ENCODE measurements around the gene HELZ2. TPM values are rescaled to one million over a fixed set of nuclear protein-coding genes. Genes with fewer than 3 reads are reported as not detected.

The HELZ2 gene
- total and polyA plus RNA-seq, 9 donors: 1.8 to 19.6 (median 13.0) TPM

DNA sequence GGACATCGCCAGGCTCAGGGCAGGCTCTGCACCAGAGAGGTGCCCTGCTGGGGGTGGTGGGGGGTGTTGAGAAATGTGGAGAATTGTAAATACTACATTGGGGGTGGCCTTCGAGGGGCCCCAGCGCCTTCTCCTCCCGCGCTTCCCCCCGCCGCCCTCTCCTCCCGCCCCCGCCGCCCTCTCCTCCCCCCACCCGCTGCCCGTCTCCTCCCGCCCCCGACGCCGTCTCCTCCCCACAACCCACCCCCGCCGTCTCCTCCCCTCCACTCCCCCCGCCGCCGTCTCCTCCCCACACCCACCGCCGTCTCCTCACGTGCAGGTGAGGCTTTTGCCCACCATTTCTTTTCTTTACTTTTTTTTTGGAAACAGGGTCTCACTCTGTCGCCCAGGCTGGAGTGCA is 25.0 kb downstream of the HELZ2 start:
- Histone ChIP-seq H3K4me1 (ENCODE audit: insufficient read depth) (no peaks in the 10 kb centered on the region), H3K9me3 (no peaks in the 10 kb centered on the region), H3K36me3 (no peaks in the 10 kb centered on the region), H3K4me3 (no peak overlapping the region), H3K27me3 (no peaks in the 10 kb centered on the region), H3K27ac (no peak overlapping the region)
- DNase-seq: no peak
- TF ChIP-seq EP300 (IDR thresholded peaks at IDR 0.05): no peak
- TF ChIP-seq POLR2A (IDR thresholded peaks at IDR 0.05): no peak
- TF ChIP-seq, protein P1, sequence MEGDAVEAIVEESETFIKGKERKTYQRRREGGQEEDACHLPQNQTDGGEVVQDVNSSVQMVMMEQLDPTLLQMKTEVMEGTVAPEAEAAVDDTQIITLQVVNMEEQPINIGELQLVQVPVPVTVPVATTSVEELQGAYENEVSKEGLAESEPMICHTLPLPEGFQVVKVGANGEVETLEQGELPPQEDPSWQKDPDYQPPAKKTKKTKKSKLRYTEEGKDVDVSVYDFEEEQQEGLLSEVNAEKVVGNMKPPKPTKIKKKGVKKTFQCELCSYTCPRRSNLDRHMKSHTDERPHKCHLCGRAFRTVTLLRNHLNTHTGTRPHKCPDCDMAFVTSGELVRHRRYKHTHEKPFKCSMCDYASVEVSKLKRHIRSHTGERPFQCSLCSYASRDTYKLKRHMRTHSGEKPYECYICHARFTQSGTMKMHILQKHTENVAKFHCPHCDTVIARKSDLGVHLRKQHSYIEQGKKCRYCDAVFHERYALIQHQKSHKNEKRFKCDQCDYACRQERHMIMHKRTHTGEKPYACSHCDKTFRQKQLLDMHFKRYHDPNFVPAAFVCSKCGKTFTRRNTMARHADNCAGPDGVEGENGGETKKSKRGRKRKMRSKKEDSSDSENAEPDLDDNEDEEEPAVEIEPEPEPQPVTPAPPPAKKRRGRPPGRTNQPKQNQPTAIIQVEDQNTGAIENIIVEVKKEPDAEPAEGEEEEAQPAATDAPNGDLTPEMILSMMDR (IDR thresholded peaks at IDR 0.05): no peak
- intact Hi-C loops (cut with DNase I): no loop called here
- 6 to 12% (median 8%) methylated on average over 11 to 25 of the region's 25 CpGs for WGBS, 3 donors

DNA sequence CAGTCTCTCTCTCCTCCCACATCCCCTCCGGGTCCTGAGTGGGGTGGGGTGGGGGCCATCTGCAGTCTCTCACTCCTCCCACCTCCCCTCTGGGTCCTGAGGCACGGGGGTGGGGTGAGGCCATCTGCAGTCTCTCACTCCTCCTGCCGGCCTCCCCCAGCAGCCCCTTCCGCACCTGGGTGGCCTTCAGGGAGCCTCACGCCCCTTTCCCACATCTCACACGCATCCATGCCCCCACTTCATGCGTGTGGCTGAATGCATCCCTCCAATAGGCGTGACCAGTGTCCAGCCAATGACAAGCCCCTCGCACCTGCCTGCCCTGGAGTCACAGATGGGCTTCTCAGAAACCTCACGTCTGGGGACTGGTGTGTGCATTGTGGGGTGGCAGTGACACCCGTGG is 25.5 kb downstream of the HELZ2 start:
- H3K36me3 ChIP-seq: no peaks in the 10 kb centered on the region
- WGBS, 3 donors: 7 to 21% (median 17%) methylated on average over 9 to 11 of the region's 11 CpGs
- no peaks in the 10 kb centered on the region for H3K9me3 ChIP-seq
- no peaks in the 10 kb centered on the region for H3K4me1 ChIP-seq (ENCODE audit: insufficient read depth)
- TF ChIP-seq POLR2A (IDR thresholded peaks at IDR 0.05) (no peak), EP300 (IDR thresholded peaks at IDR 0.05) (no peak)
- TF ChIP-seq, protein P1 (IDR thresholded peaks at IDR 0.05): no peak
- intact Hi-C loops (cut with DNase I): no loop called here
- H3K27me3 ChIP-seq: no peaks in the 10 kb centered on the region
- no peak overlapping the region for H3K4me3 ChIP-seq
- H3K27ac ChIP-seq: no peak overlapping the region
- DNase-seq: no peak

DNA sequence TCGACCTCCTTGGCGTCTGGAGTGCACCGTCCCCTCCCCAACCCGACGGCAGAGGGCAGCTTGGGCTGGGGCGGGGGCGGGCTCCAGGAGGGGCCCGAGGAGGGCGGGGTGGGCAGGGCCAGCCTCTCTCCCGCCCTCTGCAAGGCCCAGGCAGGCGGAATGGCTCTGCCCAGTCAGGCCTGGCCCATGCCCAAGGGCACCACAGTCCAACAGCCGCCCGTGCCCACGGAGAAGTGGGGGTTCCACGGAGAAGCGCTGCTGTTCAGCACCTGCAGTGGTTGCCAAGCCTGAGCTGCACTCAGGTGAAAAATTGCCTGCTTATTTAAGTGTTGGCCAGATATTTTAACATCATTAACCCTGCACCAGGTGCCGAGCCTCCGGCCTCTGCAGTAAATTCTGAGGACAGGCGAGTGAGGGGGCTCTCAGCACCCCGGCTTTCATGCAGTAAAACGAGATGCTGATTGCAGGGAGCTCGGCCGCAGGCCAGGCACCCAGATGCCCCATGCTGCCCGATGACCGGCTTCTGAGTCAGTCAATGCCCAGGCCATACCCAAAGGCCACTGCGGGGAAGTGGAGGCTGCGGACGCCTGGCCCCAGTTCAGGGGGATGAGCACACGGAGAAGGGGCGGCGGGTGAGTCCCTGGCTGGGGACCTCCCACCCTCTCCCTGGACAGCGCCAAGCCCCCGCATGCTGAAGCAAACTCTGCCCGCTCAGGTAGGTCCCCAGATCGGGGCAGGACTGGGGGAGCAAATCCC is 26.1 kb downstream of the HELZ2 start, which contains the start of gene SRMS:
Gene SRMS (minus strand): TSS at position 25 of the 756 bp plus-strand sequence. CDS start 286 bp downstream, outside the sequence.
- intact Hi-C loops (cut with DNase I): no loop called here
- WGBS, 3 donors: 28 to 42% (median 30%) methylated on average over 30 to 35 of the region's 35 CpGs
- no peaks in the 10 kb centered on the region for H3K9me3 ChIP-seq
- DNase-seq: no peak
- TF ChIP-seq, protein P1 (IDR thresholded peaks at IDR 0.05): no peak
- TF ChIP-seq EP300 (IDR thresholded peaks at IDR 0.05): no peak
- no peak for TF ChIP-seq POLR2A (IDR thresholded peaks at IDR 0.05)
- H3K4me3 ChIP-seq: no peak within 1 kb of the TSS
- H3K36me3 ChIP-seq: no peaks in the 10 kb centered on the region
- H3K4me1 ChIP-seq (ENCODE audit: insufficient read depth): no peaks in the 10 kb centered on the region
- no peak within 1 kb of the TSS for H3K27ac ChIP-seq
- no peaks in the 10 kb centered on the region for H3K27me3 ChIP-seq

DNA sequence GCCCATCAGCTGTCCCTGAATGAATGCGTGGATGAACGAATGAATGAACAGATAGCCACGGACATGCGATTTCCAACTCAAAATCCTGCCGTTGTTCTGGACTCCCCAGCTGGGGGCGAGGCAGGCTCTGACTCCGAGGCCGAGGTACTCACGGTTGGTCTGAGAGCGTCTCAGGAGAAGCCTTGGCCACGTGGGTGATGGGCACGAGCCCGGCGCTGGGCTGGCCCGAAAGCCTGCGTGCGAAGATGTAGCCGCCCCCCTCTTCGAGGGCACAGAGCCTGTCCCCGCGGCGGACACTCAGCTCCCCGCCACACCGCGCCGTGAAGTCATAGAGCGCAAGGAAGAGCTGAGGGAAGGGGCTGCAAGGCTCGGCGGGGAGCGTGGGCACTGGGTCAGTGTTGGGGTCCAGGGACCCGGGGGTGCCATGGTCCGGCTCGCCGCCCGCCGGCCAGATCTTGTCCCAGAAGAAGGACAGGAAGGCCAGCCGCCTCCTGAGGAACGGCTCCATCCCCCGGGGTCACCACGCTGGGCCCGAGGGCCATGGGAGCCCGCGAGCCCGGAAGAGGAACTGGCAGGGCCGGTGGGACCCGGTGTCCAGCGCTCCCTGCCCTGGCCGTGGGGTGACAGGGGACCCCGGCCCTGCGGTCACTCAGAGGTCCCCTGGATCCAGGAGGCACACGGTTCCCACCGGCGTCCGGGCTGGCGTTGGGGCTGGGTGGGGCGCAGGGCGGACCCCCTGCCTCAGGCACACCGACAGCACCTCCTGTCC is 26.9 kb downstream of the HELZ2 start:
- TF ChIP-seq EP300 (IDR thresholded peaks at IDR 0.05) (no peak), POLR2A (IDR thresholded peaks at IDR 0.05) (no peak)
- TF ChIP-seq, protein P1 (IDR thresholded peaks at IDR 0.05): no peak
- no peak for DNase-seq
- Histone ChIP-seq H3K9me3 (no peaks in the 10 kb centered on the region), H3K4me1 (ENCODE audit: insufficient read depth) (no peaks in the 10 kb centered on the region), H3K27me3 (no peaks in the 10 kb centered on the region), H3K27ac (no peak overlapping the region), H3K4me3 (no peak overlapping the region), H3K36me3 (no peaks in the 10 kb centered on the region)
- intact Hi-C loops (cut with DNase I): no loop called here
- 39 to 51% (median 50%) methylated on average over 38 to 58 of the region's 58 CpGs for WGBS, 3 donors
